Nucleus accumbens (tissue), 56 donors: ENCODE results near the gene SLFN5.
"Not testable (repeated sequence)": the region's sequence is repeated elsewhere in the genome, so short reads cannot be mapped to it uniquely, and the experiment has no call there.

ENCODE experiments used
- DNase-seq, 56 donors: peaks; one replicate each; lab custom pipeline; 2025; lab: John Stamatoyannopoulos, UW

Gene SLFN5

GRCh38 chr17:35287286-35287811, 44.5 kb downstream of the SLFN5 start:
- DNase-seq: no peak

DNA sequence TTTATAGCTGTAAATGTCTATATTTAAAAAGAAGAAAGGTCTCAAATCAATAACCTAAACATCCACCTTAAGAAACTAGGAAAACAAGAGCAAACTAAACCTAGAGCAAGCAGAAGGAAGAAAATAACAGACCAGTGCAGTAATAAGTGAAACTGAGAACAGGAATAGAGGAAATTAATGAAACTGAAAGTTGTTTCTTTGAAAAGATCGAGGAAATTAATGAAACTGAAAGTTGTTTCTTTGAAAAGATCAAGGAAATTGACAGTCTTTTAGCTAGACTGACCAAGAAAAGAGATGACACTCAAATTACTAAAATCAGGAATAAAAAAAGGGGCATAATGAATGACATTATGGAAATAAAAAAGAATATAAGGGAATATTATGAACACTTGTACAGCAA, 46.4 kb downstream of the SLFN5 start:
- no peak for DNase-seq

GRCh38 chr17:35291802-35292201, 48.9 kb downstream of the SLFN5 start:
- no peak for DNase-seq

- DNase-seq: no peak
These were observed 50.4 kb downstream of the SLFN5 start for GRCh38 chr17:35293151-35293847.

DNA sequence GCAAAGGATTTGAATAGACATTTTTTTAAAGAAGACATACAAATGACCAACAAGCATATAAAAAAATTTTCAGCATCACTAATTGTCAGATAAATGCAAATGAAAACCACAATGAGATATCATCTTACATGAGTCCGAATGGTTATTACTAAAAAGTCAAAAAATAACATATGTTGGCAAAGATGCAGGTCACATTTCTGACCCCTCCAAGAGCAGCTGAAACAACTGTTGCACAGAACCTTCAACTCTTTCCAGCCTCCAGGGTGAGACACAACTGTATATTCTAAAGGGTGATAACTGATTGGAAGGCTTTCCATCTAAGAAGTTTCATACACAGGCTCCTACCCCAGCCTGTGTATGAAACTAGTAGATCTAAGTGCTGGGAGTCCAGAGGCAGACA, 51.9 kb downstream of the SLFN5 start:
- DNase-seq: no peak

- no peak for DNase-seq
These were observed 52.8 kb downstream of the SLFN5 start for GRCh38 chr17:35295686-35296085.

- DNase-seq: no peak
These were observed 54.8 kb downstream of the SLFN5 start for GRCh38 chr17:35297666-35298065.

- no peak for DNase-seq
These were observed 55.8 kb downstream of the SLFN5 start for GRCh38 chr17:35298639-35299038.

- no peak for DNase-seq
These were observed 56.3 kb downstream of the SLFN5 start for GRCh38 chr17:35299135-35299534.

GRCh38 chr17:35309345-35309744, 66.5 kb downstream of the SLFN5 start:
- not testable (repeated sequence) for DNase-seq

DNA sequence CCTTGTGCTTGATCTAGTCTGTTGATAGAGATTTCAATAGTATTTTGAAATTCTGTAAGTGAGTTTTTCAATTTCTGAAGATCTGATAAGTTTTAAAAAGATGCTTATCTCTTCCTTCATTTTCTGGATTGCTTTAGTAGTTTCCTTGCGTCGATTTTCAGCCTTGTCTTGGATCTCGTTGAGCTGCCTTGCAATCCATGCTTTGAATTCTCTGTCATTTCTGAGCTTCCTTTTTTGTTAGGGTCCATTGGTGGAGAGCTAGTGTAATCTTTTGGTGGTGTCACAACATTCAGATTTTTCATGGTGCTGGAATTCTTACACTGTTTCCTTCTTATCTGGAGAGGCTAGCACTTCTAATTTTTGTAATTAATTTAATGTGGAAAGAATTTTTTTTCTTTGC, 69.5 kb downstream of the SLFN5 start:
- no peak for DNase-seq

GRCh38 chr17:35312790-35313711, 70.2 kb downstream of the SLFN5 start:
- peak in 16 of 56 donors; percentile 0 to 33 (median 10) for DNase-seq

DNA sequence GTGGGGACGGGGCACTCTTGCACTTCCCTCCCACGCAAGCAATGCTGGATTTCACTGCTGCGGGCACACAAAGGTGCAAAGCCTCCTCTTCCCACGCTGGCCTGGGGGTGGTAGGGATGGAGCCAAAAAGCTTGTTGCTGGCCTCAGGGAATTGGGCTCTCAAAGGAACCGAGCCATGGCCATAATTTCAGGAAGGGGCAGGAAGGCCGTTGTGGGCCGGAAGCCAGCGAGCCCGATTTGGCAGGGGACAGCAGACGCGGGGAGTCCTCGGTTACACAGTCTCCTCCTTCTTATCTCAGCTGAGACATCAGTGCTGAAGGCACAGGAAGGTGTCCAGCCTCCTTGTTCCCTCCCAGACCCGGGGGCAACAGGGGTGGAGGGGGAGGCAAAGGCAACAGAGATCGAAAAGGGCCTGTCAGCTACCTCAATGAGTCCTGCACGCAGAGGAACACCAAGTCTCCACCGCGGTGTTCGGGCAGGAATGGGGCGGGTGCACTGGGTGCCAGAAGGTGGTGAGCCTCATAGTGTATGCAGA, 71.1 kb downstream of the SLFN5 start:
- peak in 1 of 56 donors; percentile 3 for DNase-seq

GRCh38 chr17:35314415-35315216, 71.7 kb downstream of the SLFN5 start:
- no peak for DNase-seq

DNA sequence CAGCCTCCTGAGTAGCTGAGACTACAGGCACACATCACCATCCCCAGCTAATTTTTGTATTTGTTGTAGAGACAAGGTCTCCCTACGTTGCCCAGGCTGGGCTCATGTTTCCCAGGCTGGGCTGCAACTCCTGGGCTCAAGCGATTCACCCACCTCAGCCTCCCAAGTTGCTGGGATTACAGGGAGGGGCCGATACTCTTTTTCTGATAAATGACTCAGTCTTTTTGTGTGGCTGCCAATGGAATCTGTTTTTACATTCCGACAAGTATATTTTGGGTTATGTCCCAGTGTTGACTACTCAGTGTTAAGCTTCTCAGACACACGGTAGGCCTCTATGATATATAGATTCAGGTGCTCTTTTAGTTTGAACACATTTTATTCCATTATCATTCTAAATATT, 72.4 kb downstream of the SLFN5 start:
- no peak for DNase-seq

DNA sequence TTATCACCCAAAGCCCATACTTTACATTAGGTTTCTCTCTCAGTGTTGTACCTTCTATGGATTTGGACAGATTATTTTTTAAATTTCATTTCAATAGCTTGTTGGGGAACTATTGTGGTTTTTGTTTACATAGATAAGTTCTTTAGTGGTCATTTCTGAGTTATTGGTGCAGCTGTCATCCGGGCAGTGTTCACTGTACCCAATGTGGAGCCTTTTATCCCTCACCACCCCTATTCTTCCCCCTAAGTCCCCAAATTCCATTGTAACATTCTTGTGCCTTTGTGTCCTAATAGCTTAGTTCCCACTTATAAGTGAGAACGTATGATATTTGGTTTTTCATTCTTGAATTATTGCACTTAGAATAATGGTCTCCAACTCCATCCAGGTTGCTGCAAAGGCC, 73.1 kb downstream of the SLFN5 start:
- no peak for DNase-seq

DNA sequence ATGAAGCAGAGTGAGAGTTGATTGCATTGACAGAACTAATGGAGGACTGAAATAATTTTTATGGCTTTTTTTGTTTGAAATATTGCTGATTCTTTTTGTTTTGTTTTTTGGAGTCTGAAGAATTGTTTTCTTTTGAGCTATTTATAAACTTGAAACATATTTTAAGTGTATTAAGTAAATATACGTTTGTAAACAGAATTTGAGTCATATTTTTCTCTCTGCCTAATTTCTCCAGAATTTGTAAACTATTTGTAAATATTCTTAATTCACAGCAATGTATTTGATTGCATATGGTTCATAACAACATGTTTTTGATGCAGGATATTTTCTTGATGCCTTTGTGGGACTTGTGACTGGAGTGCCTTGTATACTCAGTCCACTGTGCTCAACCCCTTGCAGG, 79.9 kb downstream of the SLFN5 start:
- DNase-seq: no peak
